Naive thymus-derived CD8-positive, alpha-beta T cell (primary cell): ENCODE data around the gene CHRNB2. TPM values are rescaled to one million over a fixed set of nuclear protein-coding genes. Genes with fewer than 3 reads are reported as not detected.

Experiments used
- ATAC-seq, 2 donors: fragments of 150-1000 bp; cut with Tn5 transposase in 1 of 2; sonication (Bioruptor Pico), chemical (Tn5 transposase) in 1 of 2; 1 replicate in 1 of 2; 2 replicates in 1 of 2; pipeline ENCODE4 v1.10.0; 2021; ENCODE audit warnings: mild to moderate bottlenecking in 2 of 2, moderate library complexity in 2 of 2
- POLR2A ChIA-PET: fragments of 350-600 bp; sonication (Branson Sonifier 250); formaldehyde crosslinking; loops from one replicate; lab custom pipeline; 2021; ENCODE audit warnings: antibody characterized with exemption; lab: Charles Lee
- DNase-seq, 10 donors: peaks; one replicate each; pipeline versions ENCODE4 v3.0.0 to v3.0.0-alpha.2; 2020 to 2022
- H3K27ac Mint-ChIP-seq, 10 donors: one replicate each; pipeline ENCODE4 v1.8.0; 2020 to 2022; ENCODE audit warnings: mild to moderate bottlenecking in 10 of 10, mixed read lengths in 10 of 10, moderate library complexity in 4 of 10, inconsistent platforms in 1 of 10
- H3K27me3 Mint-ChIP-seq, 5 donors: one replicate each; pipeline ENCODE4 v1.8.0; 2021 to 2022; ENCODE audit warnings: mixed read lengths in 5 of 5
- H3K36me3 Mint-ChIP-seq, 3 donors: one replicate each; pipeline ENCODE4 v1.8.0; 2020 to 2022; ENCODE audit warnings: mixed read lengths in 3 of 3, mild to moderate bottlenecking in 2 of 3, inconsistent platforms in 1 of 3
- H3K4me1 Mint-ChIP-seq, 4 donors: one replicate each; pipeline ENCODE4 v1.8.0; 2021 to 2022; ENCODE audit warnings: mixed read lengths in 4 of 4
- H3K4me3 Mint-ChIP-seq, 10 donors: one replicate each; pipeline ENCODE4 v1.8.0; 2020 to 2022; ENCODE audit warnings: mild to moderate bottlenecking in 10 of 10, mixed read lengths in 10 of 10, moderate library complexity in 6 of 10, inconsistent platforms in 1 of 10
- H3K9me3 Mint-ChIP-seq, 9 donors: one replicate each; pipeline ENCODE4 v1.8.0; 2020 to 2022; ENCODE audit warnings: mixed read lengths in 9 of 9, mild to moderate bottlenecking in 3 of 9, inconsistent platforms in 1 of 9, moderate library complexity in 1 of 9
- polyA plus RNA-seq, 3 donors: library from polyadenylated mRNA; unstranded; fragments of 300-500 nt; fragmentation: Illumina TruSeq; gene quantifications; one replicate each; pipeline ENCODE4 v1.2.3, GENCODE V29; 2021
- total RNA-seq, 8 experiments: library from RNA in 2 of 8; stranded (reverse) in 2 of 8; gene quantifications; one replicate each; pipeline ENCODE4 v1.2.3 and lab custom pipeline; 2021 to 2026

Gene CHRNB2
- total and polyA plus RNA-seq, 5 experiments from 2014 or later, result 0.03 TPM; not detected in 4

DNA sequence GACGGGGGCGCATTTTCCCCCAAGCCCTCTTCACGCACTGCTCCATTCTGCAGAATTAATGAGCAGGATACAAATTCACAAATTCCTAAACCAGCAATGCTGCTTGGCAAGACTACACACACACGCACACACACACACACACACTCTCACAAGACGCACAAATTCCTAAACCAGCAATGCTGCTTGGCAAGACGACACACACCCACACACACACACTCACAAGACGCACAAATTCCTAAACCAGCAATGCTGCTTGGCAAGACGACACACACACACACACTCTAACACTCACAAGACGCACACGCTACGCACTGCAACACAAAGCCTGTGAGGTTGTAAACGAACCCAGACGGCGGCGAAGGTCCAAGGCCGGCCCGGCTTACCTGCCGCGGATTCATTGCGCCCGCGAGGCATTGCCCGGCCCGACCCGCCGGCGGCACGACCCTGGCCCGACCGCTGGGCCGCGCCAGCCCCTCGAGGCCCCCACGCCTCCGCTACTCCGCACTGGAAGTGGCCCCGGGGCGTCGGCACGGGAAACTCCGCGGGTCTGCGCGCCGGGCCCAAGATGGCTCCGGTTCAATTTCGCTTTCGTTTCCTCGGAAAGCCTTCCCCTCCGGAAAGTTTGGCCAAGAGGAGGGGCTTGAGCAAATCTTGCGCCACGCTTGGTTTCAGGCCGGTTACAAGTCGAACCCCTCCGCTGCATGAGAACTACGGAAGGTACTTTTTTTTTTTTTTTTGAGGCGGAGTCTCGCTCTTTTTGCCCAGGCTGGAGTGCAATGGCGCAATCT, 40.2 kb downstream of the CHRNB2 start, which contains the start of gene ADAR:
ADAR (minus strand) TSS at position 578 of the 788 bp plus-strand sequence; CDS start at position 398, 180 bp downstream.
- peaks cover 0 to 28% (median 0%) of the 10 kb centered on the region in 3 donors for H3K36me3 Mint-ChIP-seq
- peak within 1 kb of the TSS; percentile 96 to 100 (median 98) for H3K27ac Mint-ChIP-seq
- peak within 1 kb of the TSS; percentile 93 to 100 (median 97) for H3K4me3 Mint-ChIP-seq

DNA sequence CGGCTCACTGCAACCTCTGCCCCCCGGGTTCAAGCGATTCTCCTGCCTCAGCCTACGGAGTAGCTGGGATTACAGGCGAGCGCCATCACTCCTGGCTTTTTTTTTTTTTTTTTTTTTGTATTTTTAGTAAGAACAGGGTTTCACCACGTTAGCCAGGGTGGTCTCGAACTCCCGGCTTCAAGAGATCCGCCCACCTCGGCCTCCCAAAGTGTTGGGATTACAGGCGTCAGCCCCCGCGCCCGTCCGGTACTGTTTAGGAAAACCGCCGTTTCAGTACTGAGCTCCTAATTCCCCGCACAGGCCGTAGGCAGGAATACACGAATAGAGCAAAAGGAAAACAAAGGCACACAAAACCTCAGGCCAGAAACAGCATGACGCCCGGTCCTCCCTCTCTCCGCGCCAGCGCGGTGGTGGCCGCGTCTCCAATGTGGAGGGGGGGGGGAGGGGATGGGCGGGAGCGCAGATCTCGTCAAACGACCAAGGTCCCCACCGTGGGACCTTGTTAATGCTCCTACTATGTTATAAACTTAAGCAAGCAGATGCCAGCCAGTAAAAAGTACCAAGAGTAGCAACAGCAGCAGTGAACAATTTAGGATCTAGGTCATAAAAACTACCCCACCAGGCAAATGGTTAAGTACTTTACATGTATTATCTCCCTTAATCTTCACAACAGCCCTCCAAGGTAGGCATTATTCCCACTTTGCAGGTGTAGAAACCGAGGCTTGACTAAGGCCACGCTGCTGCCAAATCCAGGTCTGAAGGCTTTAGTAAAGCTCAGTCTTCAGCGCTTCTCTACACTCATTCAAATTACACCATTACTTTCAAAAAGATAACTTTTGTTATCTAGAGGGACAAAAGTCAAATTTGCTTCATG, 41.1 kb downstream of the CHRNB2 start:
- H3K4me3 Mint-ChIP-seq, result peak overlapping the region; percentile 93 to 100 (median 97)
- H3K9me3 Mint-ChIP-seq, result no peaks in the 10 kb centered on the region
- H3K36me3 Mint-ChIP-seq, result peaks cover 0 to 25% (median 0%) of the 10 kb centered on the region in 3 donors
- H3K27me3 Mint-ChIP-seq, result no peaks in the 10 kb centered on the region
- POLR2A ChIA-PET, result interaction anchor here (0.6 to 7.2 kb wide), 16 partner anchors 12 to 606 kb away, joined by 3 to 63 read pairs (median 4); partner anchors contain the start of genes PMVK and UBE2Q1
- peak overlapping the region; percentile 96 to 100 (median 98) for H3K27ac Mint-ChIP-seq
- DNase-seq (peak in 7 of 10 donors; percentile 12 to 65 (median 42)), ATAC-seq (peak; percentile 11 to 31)
- H3K4me1 Mint-ChIP-seq, result peaks cover 41 to 76% (median 68%) of the 10 kb centered on the region in 4 donors

More for the DNA sequence above, 40.2 kb downstream of the CHRNB2 start, which contains the start of gene ADAR:
- DNase-seq (peak; percentile 72 to 95 (median 89)), ATAC-seq (peak; percentile 78 to 84)
- Mint-ChIP-seq H3K4me1 (peaks cover 43 to 85% (median 76%) of the 10 kb centered on the region in 4 donors), H3K27me3 (no peaks in the 10 kb centered on the region), H3K9me3 (no peaks in the 10 kb centered on the region)
- POLR2A ChIA-PET, result interaction anchor here (0.6 to 7.2 kb wide), 14 partner anchors 9 to 1058 kb away, joined by 3 to 63 read pairs (median 4); partner anchors contain the start of genes PMVK and UBE2Q1

DNA sequence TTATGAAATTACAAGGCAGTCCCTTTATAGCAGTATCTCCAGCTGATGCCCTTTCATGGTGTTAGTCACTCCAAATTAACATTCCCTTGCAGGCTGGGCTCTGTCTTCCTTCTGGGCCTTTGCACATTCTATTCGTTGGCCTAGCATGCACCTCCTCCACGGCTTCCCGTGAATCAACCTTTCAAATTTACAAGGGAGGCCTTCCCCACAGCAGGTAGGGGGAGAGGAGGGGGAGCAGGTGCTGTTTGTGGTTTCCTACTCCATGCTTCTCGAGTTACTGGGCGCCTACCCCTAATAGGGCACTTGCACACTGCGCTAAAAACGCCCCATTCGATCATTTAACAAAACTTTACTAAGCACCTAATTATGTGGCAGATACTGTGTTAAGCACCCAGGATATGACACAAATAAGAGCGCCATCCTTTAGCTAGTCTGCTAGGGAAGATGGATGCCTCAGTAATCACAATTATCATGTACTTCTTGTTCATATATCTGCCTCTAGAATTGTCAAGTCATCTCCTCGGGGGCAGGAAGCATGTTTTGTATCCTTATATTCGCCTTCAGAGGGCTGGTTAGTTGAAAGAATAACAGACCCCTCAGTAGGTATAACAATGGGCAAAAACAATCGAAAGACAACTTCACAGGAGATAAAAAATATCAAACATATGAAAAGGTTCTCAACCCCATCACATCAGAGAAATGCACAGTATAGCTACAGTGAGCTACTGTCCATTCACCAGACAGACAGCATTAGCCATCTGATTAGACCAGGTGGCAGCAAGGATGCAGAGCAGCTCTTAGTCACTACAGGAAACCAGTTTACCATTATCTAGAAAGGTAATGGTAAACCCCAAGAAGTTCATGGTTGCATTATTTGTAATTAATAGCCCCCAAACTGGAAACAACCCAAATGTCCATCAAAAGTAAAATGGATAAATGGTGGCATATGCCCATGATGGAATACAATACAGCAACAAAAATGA, 42.1 kb downstream of the CHRNB2 start:
- Mint-ChIP-seq H3K27ac (peak overlapping the region; percentile 96 to 100 (median 98)), H3K4me3 (peak overlapping the region; percentile 93 to 100 (median 97)), H3K4me1 (peaks cover 37 to 73% (median 63%) of the 10 kb centered on the region in 4 donors), H3K9me3 (no peaks in the 10 kb centered on the region), H3K27me3 (no peaks in the 10 kb centered on the region), H3K36me3 (peaks cover 0 to 17% (median 0%) of the 10 kb centered on the region in 3 donors)
- POLR2A ChIA-PET, result interaction anchor here (1.0 to 7.2 kb wide), 3 partner anchors 10 to 51 kb away, joined by 5 to 63 read pairs (median 7); partner anchors contain the start of gene UBE2Q1
- DNase-seq (peak; percentile 16 to 66 (median 41)), ATAC-seq (peak; percentile 24 to 53)

DNA sequence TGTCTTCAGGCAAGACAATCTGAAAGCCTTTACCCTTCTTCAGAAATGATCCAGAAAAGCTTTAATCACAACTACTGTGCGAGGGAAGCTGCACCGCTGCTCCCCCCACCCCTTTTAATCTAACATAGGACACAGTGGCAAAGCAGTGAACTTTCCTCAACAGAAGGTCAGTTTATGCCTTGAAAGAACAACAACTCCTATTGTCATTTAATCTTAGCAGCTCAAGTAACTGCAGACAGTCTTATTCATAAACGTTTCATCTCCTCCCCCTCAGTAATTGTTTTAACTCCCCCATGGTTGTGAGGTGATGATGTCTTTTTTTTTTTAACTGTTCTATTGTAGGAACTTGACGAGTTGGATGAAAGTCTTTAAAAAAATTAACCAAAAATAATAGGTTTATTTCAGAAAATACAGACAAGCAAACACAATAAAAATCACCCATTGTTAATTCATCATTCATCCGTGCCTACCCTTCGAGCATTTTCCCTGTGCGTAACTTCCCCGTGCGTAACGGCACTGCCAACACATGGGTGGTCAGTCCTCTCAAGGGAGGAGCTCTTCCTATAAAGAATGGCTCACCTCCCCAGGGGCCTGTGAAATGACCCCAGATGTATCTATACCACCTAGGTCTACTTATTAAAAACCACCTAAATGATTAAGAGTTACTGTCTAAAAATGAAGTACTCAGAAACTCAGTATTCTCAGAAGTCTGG, 43.7 kb downstream of the CHRNB2 start:
- Mint-ChIP-seq H3K4me1 (peaks cover 31 to 65% (median 57%) of the 10 kb centered on the region in 4 donors), H3K9me3 (no peaks in the 10 kb centered on the region), H3K27ac (peak overlapping the region in 8 of 10 donors; percentile 56 to 96 (median 66)), H3K36me3 (peaks cover 0 to 5% (median 0%) of the 10 kb centered on the region in 3 donors), H3K4me3 (peak overlapping the region in 3 of 10 donors; percentile 10 to 42 (median 17)), H3K27me3 (no peaks in the 10 kb centered on the region)
- no peak for ATAC-seq
- POLR2A ChIA-PET, result interaction anchor here (7.2 kb wide), 1 partner anchor 16 kb away, joined by 63 read pairs; no protein-coding TSS in a partner anchor
- no peak for DNase-seq

DNA sequence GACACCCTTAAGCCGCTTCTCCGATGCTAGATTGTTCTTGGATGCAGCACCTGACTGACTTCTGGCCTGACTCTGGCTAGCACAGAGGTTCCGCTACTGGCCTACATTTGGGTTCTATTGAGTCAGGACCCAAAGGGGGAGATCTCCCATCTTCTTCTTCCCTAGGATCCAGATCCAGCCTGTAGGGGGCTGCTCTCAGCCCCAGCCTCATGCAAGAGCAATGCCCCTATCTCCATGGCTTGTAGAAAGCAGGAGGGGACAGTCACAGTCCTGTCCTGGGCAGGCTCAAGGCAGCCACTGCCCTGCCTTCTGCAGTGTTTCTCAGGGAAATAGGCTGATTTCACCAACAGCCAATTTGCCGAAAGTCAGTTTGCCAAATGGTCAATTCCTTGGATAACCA, 46.7 kb downstream of the CHRNB2 start:
- H3K27me3 Mint-ChIP-seq, result no peaks in the 10 kb centered on the region
- H3K36me3 Mint-ChIP-seq, result peaks cover 0 to 15% (median 0%) of the 10 kb centered on the region in 3 donors
- ATAC-seq, result no peak
- DNase-seq, result no peak
- POLR2A ChIA-PET, result no interaction called here
- H3K4me1 Mint-ChIP-seq, result peaks cover 24 to 59% (median 49%) of the 10 kb centered on the region in 4 donors
- H3K9me3 Mint-ChIP-seq, result no peaks in the 10 kb centered on the region
- H3K4me3 Mint-ChIP-seq, result no peak overlapping the region
- H3K27ac Mint-ChIP-seq, result peak overlapping the region in 4 of 10 donors; percentile 1 to 51 (median 28)

DNA sequence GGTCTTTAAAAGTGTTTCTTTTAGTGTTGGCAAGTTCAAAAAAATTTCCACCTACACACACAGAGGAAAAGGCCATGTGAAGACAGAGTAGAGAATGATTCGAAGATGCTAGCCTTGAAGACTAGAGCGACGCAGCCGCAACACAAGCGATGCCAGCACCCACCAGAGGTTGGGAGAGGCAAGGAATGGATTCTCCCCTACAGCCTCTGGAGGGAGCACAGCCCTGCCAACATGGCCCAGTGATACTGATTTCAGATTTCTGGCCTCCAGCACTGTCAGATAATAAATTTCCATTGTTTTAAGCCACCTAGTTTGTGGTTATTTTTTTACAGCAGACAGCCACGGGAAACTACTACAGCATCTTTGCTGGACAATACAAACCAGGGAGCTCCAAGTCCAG, 47.3 kb downstream of the CHRNB2 start:
- DNase-seq, result no peak
- Mint-ChIP-seq H3K27ac (peak overlapping the region in 3 of 10 donors; percentile 27 to 51 (median 47)), H3K36me3 (peaks cover 0 to 17% (median 0%) of the 10 kb centered on the region in 3 donors), H3K27me3 (no peaks in the 10 kb centered on the region), H3K9me3 (no peaks in the 10 kb centered on the region), H3K4me3 (no peak overlapping the region), H3K4me1 (peaks cover 18 to 59% (median 49%) of the 10 kb centered on the region in 4 donors)
- ATAC-seq, result no peak
- POLR2A ChIA-PET, result interaction anchor here (1.7 kb wide), 1 partner anchor 12 kb away, joined by 3 read pairs; no protein-coding TSS in a partner anchor

DNA sequence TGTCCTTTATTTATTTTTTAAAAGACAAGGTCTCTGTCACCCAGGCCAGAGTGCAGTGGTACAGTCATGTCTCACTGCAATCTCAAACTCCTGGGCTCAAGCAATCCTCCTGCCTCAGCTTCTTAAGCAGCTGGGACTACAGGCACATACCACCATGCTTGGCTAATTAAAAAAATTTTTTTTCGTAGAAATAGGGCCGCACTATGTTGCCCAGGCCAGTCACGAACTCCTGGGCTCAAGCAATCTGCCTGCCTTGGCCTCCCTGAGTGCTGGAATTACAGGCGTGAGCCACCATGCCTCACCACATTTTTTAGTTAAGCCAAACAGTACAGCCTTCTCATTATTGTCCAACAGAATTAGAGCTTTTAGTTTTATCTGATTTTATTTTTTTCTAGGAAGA, 47.8 kb downstream of the CHRNB2 start:
- Mint-ChIP-seq H3K27me3 (no peaks in the 10 kb centered on the region), H3K27ac (no peak overlapping the region), H3K9me3 (no peaks in the 10 kb centered on the region), H3K36me3 (peaks cover 0 to 20% (median 0%) of the 10 kb centered on the region in 3 donors), H3K4me1 (peaks cover 14 to 57% (median 46%) of the 10 kb centered on the region in 4 donors), H3K4me3 (no peak overlapping the region)
- no peak for DNase-seq
- POLR2A ChIA-PET, result interaction anchor here (0.6 to 1.7 kb wide), 2 partner anchors 12 to 70 kb away, joined by 3 read pairs; no protein-coding TSS in a partner anchor
- ATAC-seq, result no peak

DNA sequence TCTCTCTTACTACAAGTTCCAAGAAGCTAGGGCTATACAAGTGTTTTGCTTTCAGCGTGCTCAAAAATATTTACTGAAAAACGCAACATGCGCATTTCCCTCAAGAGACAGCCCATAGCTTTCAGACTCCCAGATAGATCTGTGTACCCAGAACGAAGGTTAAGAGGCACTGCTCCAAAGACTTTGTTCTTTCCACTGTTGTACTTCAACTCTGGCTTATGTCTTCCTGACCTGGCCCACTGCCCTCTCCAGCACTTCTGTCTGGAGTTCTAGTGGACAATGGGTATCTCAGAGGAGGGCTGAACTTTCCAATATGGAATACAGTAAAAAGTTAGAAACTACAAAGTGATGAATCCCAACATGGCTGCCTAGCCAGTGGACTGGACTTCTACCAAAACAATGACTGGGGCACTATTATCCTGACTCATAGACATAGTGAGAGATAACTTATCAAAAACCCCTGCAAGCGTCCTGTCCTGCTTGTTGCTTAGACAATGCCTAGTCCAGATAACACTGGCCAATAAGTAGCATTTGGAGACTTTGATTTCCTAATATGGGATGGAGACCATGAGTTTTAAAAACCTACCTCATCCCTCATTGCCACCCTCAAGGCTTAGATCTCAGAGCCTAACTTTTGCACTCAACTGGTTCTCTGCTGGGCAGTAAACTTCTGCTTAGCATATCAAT, 49.2 kb downstream of the CHRNB2 start:
- POLR2A ChIA-PET, result interaction anchor here (0.7 kb wide), 1 partner anchor 10 kb away, joined by 3 read pairs; no protein-coding TSS in a partner anchor
- peak overlapping the region in 1 of 10 donors; percentile 25 for H3K27ac Mint-ChIP-seq
- no peak overlapping the region for H3K4me3 Mint-ChIP-seq
- H3K4me1 Mint-ChIP-seq, result peaks cover 17 to 55% (median 42%) of the 10 kb centered on the region in 4 donors
- ATAC-seq (no peak), DNase-seq (no peak)
- no peaks in the 10 kb centered on the region for H3K27me3 Mint-ChIP-seq
- H3K9me3 Mint-ChIP-seq, result no peaks in the 10 kb centered on the region
- H3K36me3 Mint-ChIP-seq, result peaks cover 0 to 23% (median 0%) of the 10 kb centered on the region in 3 donors

DNA sequence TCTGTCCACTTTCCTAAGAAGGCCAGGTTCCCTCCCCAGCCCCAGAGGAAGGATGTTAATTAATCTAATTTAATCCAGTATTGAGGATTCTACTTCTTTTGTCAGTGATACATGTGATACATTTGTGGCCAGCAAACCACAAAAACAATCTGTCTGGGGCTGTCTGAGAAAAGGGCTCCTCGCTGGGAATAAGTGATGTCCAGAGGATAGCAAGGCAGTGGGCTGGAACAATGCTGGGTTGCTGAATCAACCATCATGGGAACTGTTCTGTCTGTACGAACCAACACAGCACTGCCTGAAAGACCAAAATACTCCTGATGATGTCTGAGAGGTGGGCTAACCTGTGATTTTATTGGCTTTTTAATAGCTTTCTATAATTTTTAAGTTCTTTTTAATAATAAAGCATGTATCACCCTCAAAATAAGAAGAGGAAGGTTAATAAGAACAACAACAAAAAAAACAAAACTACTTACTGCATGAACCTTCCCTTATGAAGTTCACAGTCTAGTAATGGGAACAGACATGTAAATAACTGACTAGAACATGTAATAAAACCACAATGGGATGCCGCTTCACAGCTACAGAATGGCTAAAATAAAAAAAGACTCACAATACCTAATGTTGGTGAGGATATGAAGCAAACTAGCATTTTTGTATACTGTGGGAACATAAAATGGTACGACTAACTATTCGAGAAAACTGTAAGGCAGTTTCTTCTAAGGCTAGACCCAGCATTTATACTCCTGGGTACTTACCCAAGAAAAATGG, 51.8 kb downstream of the CHRNB2 start:
- Mint-ChIP-seq H3K36me3 (peaks cover 0 to 41% (median 0%) of the 10 kb centered on the region in 3 donors), H3K27me3 (no peaks in the 10 kb centered on the region), H3K4me3 (no peak overlapping the region), H3K9me3 (no peaks in the 10 kb centered on the region), H3K4me1 (peaks cover 22 to 69% (median 61%) of the 10 kb centered on the region in 4 donors), H3K27ac (peak overlapping the region in 3 of 10 donors; percentile 9 to 52 (median 48))
- POLR2A ChIA-PET, result interaction anchor here (1.0 to 1.5 kb wide), 2 partner anchors 10 kb away, joined by 3 to 5 read pairs; no protein-coding TSS in a partner anchor
- ATAC-seq (no peak), DNase-seq (no peak)
